HCT116 (cell line): ENCODE data around the gene SUGCT. TPM values are rescaled to one million over a fixed set of nuclear protein-coding genes. Genes with fewer than 3 reads are reported as not detected.

ENCODE experiments used
- ATAC-seq: fragments of 200-7000 bp; cut with Tn5 transposase; 2 replicates; pipeline ENCODE4 v1.9.1; 2020; ENCODE audit warnings: mild to moderate bottlenecking, moderate library complexity
- BruUV-seq: library from RNA; stranded (reverse); fragments of 400-500 nt; replicated peaks from 2 replicates; lab custom pipeline; 2021; lab: Mats Ljungman, UMichigan
- CTCF ChIA-PET: fragments of 300-600 bp; sonication (Branson Sonifier 250); formaldehyde crosslinking; loops from one replicate; lab custom pipeline; 2021; ENCODE audit warnings: antibody characterized with exemption; lab: Charles Lee
- POLR2A ChIA-PET: fragments of 300-600, 350-600 bp; sonication (Branson Sonifier 250); formaldehyde crosslinking; loops from one replicate; lab custom pipeline; 2021; ENCODE audit warnings: antibody characterized with exemption; lab: Charles Lee
- RAD21 ChIA-PET, 2 experiments: fragments of 300-600 bp; sonication (Branson Sonifier 250); formaldehyde crosslinking; loops; one replicate each; lab custom pipeline; 2023; ENCODE audit warnings: low total read pairs in 2 of 2; ENCODE audit not compliant: uncharacterized antibody in 2 of 2, unreplicated experiment in 2 of 2, low non-redundant PET in 1 of 2; lab: Charles Lee
- DNase-seq: peaks from one replicate; pipeline ENCODE4 v3.0.0-alpha.2; 2010; ENCODE audit warnings: low read depth, low spot score
- H2AFZ ChIP-seq: fragments of 200-600 bp; shearing (Covaris generic), sonication (generic); 2 replicates; pipeline ENCODE4 v1.6.1; 2017; ENCODE audit warnings: low read depth, mixed run types, mixed read lengths, antibody characterized with exemption, low read length; ENCODE audit not compliant: poor library complexity, severe bottlenecking
- H3K27ac ChIP-seq: 2 replicates; pipeline ENCODE4 v1.5.1; 2012; ENCODE audit warnings: low read depth, low read length
- H3K27me3 ChIP-seq: fragments of 200-600 bp; sonication (generic); 2 replicates; pipeline ENCODE4 v1.6.1; 2016; ENCODE audit warnings: mixed run types, low read length, mixed read lengths; ENCODE audit not compliant: insufficient read depth
- H3K36me3 ChIP-seq, 2 experiments: fragments of 200-500 bp in 1 of 2; fragments of 200-600 bp in 1 of 2; sonication (Bioruptor generic) in 1 of 2; sonication (generic) in 1 of 2; 2 replicates each; pipeline versions ENCODE4 v1.5.1 to v1.6.1; 2014 to 2016; ENCODE audit warnings: low read length in 2 of 2, inconsistent platforms in 1 of 2, mixed read lengths in 1 of 2, mixed run types in 1 of 2; ENCODE audit not compliant: insufficient read depth in 2 of 2, control insufficient read depth in 1 of 2
- H3K4me1 ChIP-seq, 2 experiments: fragments of 200-600 bp in 1 of 2; sonication (generic) in 1 of 2; 2 replicates each; pipeline versions ENCODE4 v1.5.1 to v1.6.1; 2012 to 2017; ENCODE audit warnings: low read length in 2 of 2, inconsistent platforms in 1 of 2, mild to moderate bottlenecking in 1 of 2, mixed read lengths in 1 of 2, mixed run types in 1 of 2, moderate library complexity in 1 of 2; ENCODE audit not compliant: insufficient read depth in 2 of 2, control insufficient read depth in 1 of 2
- H3K4me2 ChIP-seq: fragments of 200-600 bp; sonication (generic); 2 replicates; pipeline ENCODE4 v1.6.1; 2017; ENCODE audit warnings: mixed run types, low read length, mixed read lengths
- H3K4me3 ChIP-seq, 2 experiments: fragments of 200-600 bp in 1 of 2; sonication (generic) in 1 of 2; replicated peaks in 1 of 2; 2 replicates each; pipeline ENCODE4 v1.5.1; 2011 to 2016; ENCODE audit warnings: low read length in 2 of 2, control low read depth in 1 of 2, low read depth in 1 of 2, mild to moderate bottlenecking in 1 of 2, mixed read lengths in 1 of 2, mixed run types in 1 of 2
- H3K79me2 ChIP-seq: fragments of 200-600 bp; sonication (generic); 2 replicates; pipeline ENCODE4 v1.6.1; 2017; ENCODE audit warnings: mild to moderate bottlenecking, mixed run types, low read length, moderate library complexity, mixed read lengths; ENCODE audit not compliant: insufficient read depth
- H3K9ac ChIP-seq: fragments of 200-600 bp; sonication (generic); 2 replicates; pipeline ENCODE4 v1.6.1; 2016; ENCODE audit warnings: low read length, mixed read lengths
- H3K9me2 ChIP-seq: fragments of 200-600 bp; sonication (generic), shearing (Covaris generic); 2 replicates; pipeline ENCODE4 v1.6.1; 2017; ENCODE audit warnings: mixed run types, mild to moderate bottlenecking, moderate library complexity; ENCODE audit not compliant: insufficient read depth
- H3K9me3 ChIP-seq, 2 experiments: fragments of 200-500 bp in 1 of 2; fragments of 200-600 bp in 1 of 2; sonication (Bioruptor generic) in 1 of 2; sonication (generic) in 1 of 2; 2 replicates each; pipeline ENCODE4 v1.6.1; 2014 to 2017; ENCODE audit warnings: low read length in 2 of 2, mixed read lengths in 2 of 2, inconsistent platforms in 1 of 2, low read depth in 1 of 2, mild to moderate bottlenecking in 1 of 2, mixed run types in 1 of 2, moderate library complexity in 1 of 2; ENCODE audit not compliant: control insufficient read depth in 1 of 2, insufficient read depth in 1 of 2
- H4K20me1 ChIP-seq: fragments of 200-600 bp; sonication (generic), shearing (Covaris generic); 2 replicates; pipeline ENCODE4 v1.6.1; 2017; ENCODE audit warnings: mixed run types, mild to moderate bottlenecking, moderate library complexity; ENCODE audit not compliant: insufficient read depth
- ATF3 ChIP-seq: IDR thresholded peaks from 2 replicates; pipeline ENCODE4 v1.6.1; 2012
- CBX3 ChIP-seq: IDR thresholded peaks from 2 replicates; pipeline ENCODE4 v1.6.1; 2012; ENCODE audit warnings: low read depth
- CEBPB ChIP-seq: IDR thresholded peaks from 2 replicates; pipeline ENCODE4 v1.6.1; 2012; ENCODE audit warnings: low read depth
- EGR1 ChIP-seq: IDR thresholded peaks from 2 replicates; pipeline ENCODE4 v1.6.1; 2012; ENCODE audit warnings: low read depth
- EZH2 ChIP-seq: fragments of 200-600 bp; sonication (generic); IDR thresholded peaks from 2 replicates; pipeline ENCODE4 v1.6.1; 2017; ENCODE audit warnings: antibody characterized with exemption, mixed run types
- JUND ChIP-seq: IDR thresholded peaks from 2 replicates; pipeline ENCODE4 v1.6.1; 2012
- MAX ChIP-seq: IDR thresholded peaks from 2 replicates; pipeline ENCODE4 v1.6.1; 2012
- POLR2A ChIP-seq: IDR thresholded peaks from 2 replicates; pipeline ENCODE4 v1.7.0; 2011; ENCODE audit warnings: borderline replicate concordance; ENCODE audit not compliant: insufficient read depth, insufficient read length; ENCODE audit errors: extremely low read depth
- POLR2AphosphoS5 ChIP-seq: IDR thresholded peaks from 2 replicates; pipeline ENCODE4 v1.6.1; 2011; ENCODE audit warnings: mild to moderate bottlenecking, low read depth, low read length, moderate library complexity
- RAD21 ChIP-seq: IDR thresholded peaks from 2 replicates; pipeline ENCODE4 v1.6.1; 2012; ENCODE audit warnings: low read depth, mild to moderate bottlenecking
- SIN3A ChIP-seq: IDR thresholded peaks from 2 replicates; pipeline ENCODE4 v1.6.1; 2012; ENCODE audit warnings: low read depth
- SRF ChIP-seq: IDR thresholded peaks from 2 replicates; pipeline ENCODE4 v1.6.1; 2012; ENCODE audit warnings: low read depth
- TCF7L2 ChIP-seq: IDR thresholded peaks from 2 replicates; pipeline ENCODE4 v1.7.0; 2011; ENCODE audit warnings: borderline replicate concordance, inconsistent platforms; ENCODE audit not compliant: insufficient read depth, insufficient read length; ENCODE audit errors: extremely low read depth
- YY1 ChIP-seq: IDR thresholded peaks from 2 replicates; pipeline ENCODE4 v1.6.1; 2011; ENCODE audit warnings: low read length, low read depth, moderate library complexity, mild to moderate bottlenecking; ENCODE audit not compliant: insufficient replicate concordance; ENCODE audit errors: extremely low read depth
- ZNF274 ChIP-seq: fragments of 200-500 bp; sonication (Bioruptor generic); IDR thresholded peaks from 2 replicates; pipeline ENCODE4 v1.6.1; 2014; ENCODE audit warnings: mild to moderate bottlenecking, low read depth, low read length, inconsistent platforms
- intact Hi-C: fragments of 100-400 bp; cut with micrococcal nuclease; formaldehyde crosslinking; loops from 2 replicates; pipeline ENCODE4 v1.10.0; 2022
- total RNA-seq: library from RNA; stranded (reverse); gene quantifications from one replicate; pipeline ENCODE4 v1.2.1, GENCODE V29; 2021; ENCODE audit not compliant: unreplicated experiment
- TF ChIP-seq, protein P1 (sequence below): IDR thresholded peaks from 2 replicates; pipeline ENCODE4 v1.6.1; 2011; ENCODE audit warnings: mild to moderate bottlenecking, low read length, moderate library complexity; ENCODE audit not compliant: insufficient replicate concordance; ENCODE audit errors: extremely low read depth
- TF ChIP-seq, protein P2 (sequence below): IDR thresholded peaks from 2 replicates; pipeline ENCODE4 v1.6.1; 2012; ENCODE audit warnings: low read depth

The SUGCT gene
- total RNA-seq, 1 experiment from 2014 or later: 4.4 TPM

- no peak overlapping the region for H3K4me2 ChIP-seq
- ChIA-PET CTCF (no interaction called here), POLR2A (no interaction called here), RAD21 (no interaction called here)
- no peak overlapping the region for H3K4me3 ChIP-seq
- no peak overlapping the region for H3K27ac ChIP-seq
- no peaks in the 10 kb centered on the region for H3K9me3 ChIP-seq
- ATAC-seq (no peak), DNase-seq (no peak)
- no TSS peak for BruUV-seq
- no peak overlapping the region for H3K9ac ChIP-seq
- intact Hi-C loops: no loop called here
- H3K79me2 ChIP-seq: no peaks in the 10 kb centered on the region
- H4K20me1 ChIP-seq: no peaks in the 10 kb centered on the region
- no peak for TF ChIP-seq TCF7L2
- H3K36me3 ChIP-seq: no peaks in the 10 kb centered on the region
- no peaks in the 10 kb centered on the region for H3K9me2 ChIP-seq
- no peak overlapping the region for H2AFZ ChIP-seq
- H3K27me3 ChIP-seq: no peaks in the 10 kb centered on the region
- no peaks in the 10 kb centered on the region for H3K4me1 ChIP-seq
These were observed 756.4 kb downstream of the SUGCT start for GRCh38 chr7:40891232-40891631.

DNA sequence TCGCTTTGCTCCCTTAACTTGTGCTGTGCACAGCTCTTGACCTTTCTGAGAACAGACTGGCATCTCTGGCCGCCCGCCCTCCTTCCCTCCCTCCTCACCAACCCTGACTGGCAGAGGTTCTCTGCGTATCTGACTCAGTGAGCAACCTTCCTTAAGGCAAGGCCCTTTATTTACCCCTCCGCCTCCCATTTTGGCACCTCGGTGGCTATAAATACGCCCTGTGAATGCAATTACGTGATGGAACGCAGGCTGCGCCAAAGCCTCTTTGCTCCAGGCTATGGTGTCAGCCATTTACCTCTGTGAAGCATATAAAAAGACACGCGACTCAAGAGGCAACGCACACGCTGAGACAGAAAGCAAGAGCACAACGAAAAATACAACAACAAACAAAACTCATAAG, 764.3 kb downstream of the SUGCT start:
- H3K27ac ChIP-seq: no peak overlapping the region
- BruUV-seq: no TSS peak
- ATAC-seq (no peak), DNase-seq (no peak)
- no peak overlapping the region for H3K4me2 ChIP-seq
- no peaks in the 10 kb centered on the region for H3K9me2 ChIP-seq
- ChIA-PET RAD21 (no interaction called here), POLR2A (no interaction called here), CTCF (no interaction called here)
- no peak overlapping the region for H3K4me3 ChIP-seq
- no peaks in the 10 kb centered on the region for H3K9me3 ChIP-seq
- no peaks in the 10 kb centered on the region for H3K27me3 ChIP-seq
- intact Hi-C loops: no loop called here
- no peak overlapping the region for H2AFZ ChIP-seq
- no peaks in the 10 kb centered on the region for H3K36me3 ChIP-seq
- no peaks in the 10 kb centered on the region for H3K4me1 ChIP-seq
- no peaks in the 10 kb centered on the region for H3K79me2 ChIP-seq
- no peaks in the 10 kb centered on the region for H4K20me1 ChIP-seq
- H3K9ac ChIP-seq: no peak overlapping the region
- TF ChIP-seq YY1 (no peak), MAX (no peak), POLR2AphosphoS5 (no peak), JUND (no peak), EZH2 (no peak), CBX3 (no peak), ATF3 (no peak), CEBPB (no peak), RAD21 (no peak), SRF (no peak), EGR1 (no peak), SIN3A (no peak), ZNF274 (no peak), POLR2A (no peak)
- TF ChIP-seq, protein P1, sequence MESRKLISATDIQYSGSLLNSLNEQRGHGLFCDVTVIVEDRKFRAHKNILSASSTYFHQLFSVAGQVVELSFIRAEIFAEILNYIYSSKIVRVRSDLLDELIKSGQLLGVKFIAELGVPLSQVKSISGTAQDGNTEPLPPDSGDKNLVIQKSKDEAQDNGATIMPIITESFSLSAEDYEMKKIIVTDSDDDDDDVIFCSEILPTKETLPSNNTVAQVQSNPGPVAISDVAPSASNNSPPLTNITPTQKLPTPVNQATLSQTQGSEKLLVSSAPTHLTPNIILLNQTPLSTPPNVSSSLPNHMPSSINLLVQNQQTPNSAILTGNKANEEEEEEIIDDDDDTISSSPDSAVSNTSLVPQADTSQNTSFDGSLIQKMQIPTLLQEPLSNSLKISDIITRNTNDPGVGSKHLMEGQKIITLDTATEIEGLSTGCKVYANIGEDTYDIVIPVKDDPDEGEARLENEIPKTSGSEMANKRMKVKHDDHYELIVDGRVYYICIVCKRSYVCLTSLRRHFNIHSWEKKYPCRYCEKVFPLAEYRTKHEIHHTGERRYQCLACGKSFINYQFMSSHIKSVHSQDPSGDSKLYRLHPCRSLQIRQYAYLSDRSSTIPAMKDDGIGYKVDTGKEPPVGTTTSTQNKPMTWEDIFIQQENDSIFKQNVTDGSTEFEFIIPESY: no peak
- TF ChIP-seq, protein P2, sequence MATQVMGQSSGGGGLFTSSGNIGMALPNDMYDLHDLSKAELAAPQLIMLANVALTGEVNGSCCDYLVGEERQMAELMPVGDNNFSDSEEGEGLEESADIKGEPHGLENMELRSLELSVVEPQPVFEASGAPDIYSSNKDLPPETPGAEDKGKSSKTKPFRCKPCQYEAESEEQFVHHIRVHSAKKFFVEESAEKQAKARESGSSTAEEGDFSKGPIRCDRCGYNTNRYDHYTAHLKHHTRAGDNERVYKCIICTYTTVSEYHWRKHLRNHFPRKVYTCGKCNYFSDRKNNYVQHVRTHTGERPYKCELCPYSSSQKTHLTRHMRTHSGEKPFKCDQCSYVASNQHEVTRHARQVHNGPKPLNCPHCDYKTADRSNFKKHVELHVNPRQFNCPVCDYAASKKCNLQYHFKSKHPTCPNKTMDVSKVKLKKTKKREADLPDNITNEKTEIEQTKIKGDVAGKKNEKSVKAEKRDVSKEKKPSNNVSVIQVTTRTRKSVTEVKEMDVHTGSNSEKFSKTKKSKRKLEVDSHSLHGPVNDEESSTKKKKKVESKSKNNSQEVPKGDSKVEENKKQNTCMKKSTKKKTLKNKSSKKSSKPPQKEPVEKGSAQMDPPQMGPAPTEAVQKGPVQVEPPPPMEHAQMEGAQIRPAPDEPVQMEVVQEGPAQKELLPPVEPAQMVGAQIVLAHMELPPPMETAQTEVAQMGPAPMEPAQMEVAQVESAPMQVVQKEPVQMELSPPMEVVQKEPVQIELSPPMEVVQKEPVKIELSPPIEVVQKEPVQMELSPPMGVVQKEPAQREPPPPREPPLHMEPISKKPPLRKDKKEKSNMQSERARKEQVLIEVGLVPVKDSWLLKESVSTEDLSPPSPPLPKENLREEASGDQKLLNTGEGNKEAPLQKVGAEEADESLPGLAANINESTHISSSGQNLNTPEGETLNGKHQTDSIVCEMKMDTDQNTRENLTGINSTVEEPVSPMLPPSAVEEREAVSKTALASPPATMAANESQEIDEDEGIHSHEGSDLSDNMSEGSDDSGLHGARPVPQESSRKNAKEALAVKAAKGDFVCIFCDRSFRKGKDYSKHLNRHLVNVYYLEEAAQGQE: no peak
